Erythroblast (primary cell): Measurements from ENCODE around the gene CD3D.

ENCODE experiments used
- GATA1 ChIP-seq: IDR thresholded peaks from 2 replicates; pipeline ENCODE4 v1.6.1; 2011; ENCODE audit warnings: low read depth, mild to moderate bottlenecking, control low read depth, low read length, moderate library complexity
- POLR2A ChIP-seq: IDR thresholded peaks from 2 replicates; pipeline ENCODE4 v1.6.1; 2011; ENCODE audit warnings: mild to moderate bottlenecking, low read length

DNA sequence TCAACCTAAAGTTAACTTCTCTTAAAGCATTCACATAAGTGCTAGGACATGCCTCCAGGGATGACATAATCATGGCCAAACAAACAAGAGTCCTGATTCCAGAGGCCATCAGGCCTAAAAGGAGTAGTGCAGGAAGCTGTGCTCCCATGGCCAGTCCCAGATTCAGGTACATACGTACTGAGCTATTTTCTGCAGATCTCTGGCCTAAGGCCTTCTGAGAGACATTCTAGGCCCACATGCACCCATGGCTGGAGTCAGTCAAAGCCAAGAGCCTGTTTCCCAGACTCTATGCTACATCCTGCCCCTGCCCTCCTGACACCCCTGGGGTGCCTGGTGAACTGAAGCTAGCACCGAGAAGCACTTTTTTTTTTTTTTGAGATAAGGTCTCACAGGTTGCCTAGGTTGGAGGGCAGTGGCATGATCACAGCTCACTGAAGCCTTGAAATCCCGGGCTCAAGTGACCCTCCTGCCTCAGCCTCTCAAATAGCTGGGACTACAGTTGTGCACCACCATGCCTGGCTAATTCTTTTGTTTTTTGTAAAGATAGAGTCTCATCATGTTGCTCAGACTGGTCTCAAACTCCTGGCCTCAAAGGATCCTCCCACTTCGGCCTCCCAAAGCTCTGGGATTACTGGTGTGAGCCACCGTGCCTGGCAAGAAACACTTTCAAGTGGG, 553 bp downstream of the CD3D start:
- no peak for TF ChIP-seq POLR2A
- no peak for TF ChIP-seq GATA1
